H1 (cell line): ENCODE results near the gene RHCG. TPM values are rescaled to one million over a fixed set of nuclear protein-coding genes. Genes with fewer than 3 reads are reported as not detected.

Source experiments
- CTCF ChIA-PET: fragments of 300-600 bp; sonication (Branson Sonifier 250); formaldehyde crosslinking; loops from one replicate; lab custom pipeline; 2021; ENCODE audit not compliant: partially characterized antibody; lab: Charles Lee
- POLR2A ChIA-PET: fragments of 300-600 bp; sonication (Branson Sonifier 250); formaldehyde crosslinking; loops from one replicate; lab custom pipeline; 2021; ENCODE audit warnings: inconsistent platforms; ENCODE audit not compliant: partially characterized antibody; lab: Charles Lee
- DNase-seq, 2 experiments: peaks; one replicate each; pipeline versions ENCODE4 v3.0.0 to v3.0.0-alpha.2; 2010 to 2022; ENCODE audit warnings: low spot score in 2 of 2, low read depth in 1 of 2, mixed read lengths in 1 of 2
- FAIRE-seq: peaks from 2 replicates; lab custom pipeline; 2011; peaks lifted over from hg19 to GRCh38; lab: Jason Lieb, UNC
- H2AFZ ChIP-seq: 2 replicates; pipeline ENCODE4 v1.8.1; 2012; ENCODE audit warnings: low read length, inconsistent platforms
- H2AK5ac ChIP-seq: 2 replicates; pipeline ENCODE4 v1.6.1; 2013; ENCODE audit warnings: low read depth, low read length
- H2BK120ac ChIP-seq: replicated peaks from 2 replicates; pipeline ENCODE3; 2013; ENCODE audit warnings: low read depth, low read length, inconsistent platforms
- H2BK12ac ChIP-seq: 2 replicates; pipeline ENCODE4 v1.6.1; 2013; ENCODE audit warnings: low read depth, low read length
- H2BK15ac ChIP-seq: 2 replicates; pipeline ENCODE4 v1.6.1; 2013; ENCODE audit warnings: low read length
- H2BK20ac ChIP-seq: 2 replicates; pipeline ENCODE4 v1.6.1; 2013; ENCODE audit warnings: low read length
- H2BK5ac ChIP-seq: 2 replicates; pipeline ENCODE4 v1.6.1; 2013; ENCODE audit warnings: low read depth, low read length
- H3K14ac ChIP-seq: 2 replicates; pipeline ENCODE4 v1.6.1; 2013; ENCODE audit warnings: inconsistent platforms; ENCODE audit not compliant: insufficient read length
- H3K18ac ChIP-seq: 2 replicates; pipeline ENCODE4 v1.6.1; 2013; ENCODE audit warnings: low read length; ENCODE audit errors: extremely low read depth
- H3K23ac ChIP-seq: 2 replicates; pipeline ENCODE4 v1.6.1; 2013; ENCODE audit warnings: inconsistent platforms; ENCODE audit not compliant: insufficient read length
- H3K23me2 ChIP-seq: 2 replicates; pipeline ENCODE4 v1.6.1; 2013; ENCODE audit warnings: low read depth, low read length
- H3K27ac ChIP-seq: 2 replicates; pipeline ENCODE4 v1.6.1; 2011; ENCODE audit warnings: low read depth, low read length, inconsistent platforms
- H3K27me3 ChIP-seq, 4 experiments: replicated peaks in 1 of 4; 1 replicate in 1 of 4; 2 replicates in 3 of 4; pipeline versions ENCODE4 v1.6.1 to v1.8.1; 2011 to 2013; ENCODE audit warnings: low read length in 3 of 4, mild to moderate bottlenecking in 3 of 4, inconsistent platforms in 2 of 4, mixed read lengths in 2 of 4, moderate library complexity in 1 of 4; ENCODE audit not compliant: control insufficient read depth in 3 of 4, insufficient read depth in 3 of 4; ENCODE audit errors: extremely low read depth in 1 of 4
- H3K36me3 ChIP-seq, 4 experiments: 2 replicates each; pipeline versions ENCODE4 v1.6.1 to v1.8.1; 2011 to 2013; ENCODE audit warnings: mild to moderate bottlenecking in 4 of 4, low read length in 3 of 4, moderate library complexity in 2 of 4, control low read depth in 1 of 4, inconsistent platforms in 1 of 4; ENCODE audit not compliant: insufficient read depth in 4 of 4, control insufficient read depth in 2 of 4
- H3K4ac ChIP-seq: replicated peaks from 2 replicates; pipeline ENCODE3; 2013; ENCODE audit warnings: low read length, low read depth, mixed read lengths, inconsistent platforms; ENCODE audit not compliant: insufficient read length
- H3K4me1 ChIP-seq, 4 experiments: replicated peaks in 1 of 4; 1 replicate in 1 of 4; 2 replicates in 3 of 4; pipeline versions ENCODE4 v1.6.1 to v1.8.1; 2011 to 2013; ENCODE audit warnings: low read length in 3 of 4, inconsistent platforms in 2 of 4, mixed read lengths in 1 of 4; ENCODE audit not compliant: insufficient read depth in 4 of 4, control insufficient read depth in 3 of 4
- H3K4me2 ChIP-seq, 2 experiments: 2 replicates each; pipeline versions ENCODE4 v1.6.1 to v1.8.1; 2011 to 2013; ENCODE audit warnings: low read depth in 2 of 2, low read length in 2 of 2, control low read depth in 1 of 2, inconsistent platforms in 1 of 2, mild to moderate bottlenecking in 1 of 2; ENCODE audit not compliant: insufficient read depth in 1 of 2
- H3K4me3 ChIP-seq, 4 experiments: fragments of 200-600, 300-600 bp in 1 of 4; sonication (generic), shearing (Covaris generic), sonication (Bioruptor Twin) in 1 of 4; 2 replicates each; pipeline versions ENCODE4 v1.5.1 to v1.8.1; 2011 to 2016; ENCODE audit warnings: low read length in 4 of 4, low read depth in 3 of 4, control low read depth in 2 of 4, inconsistent platforms in 2 of 4, mild to moderate bottlenecking in 2 of 4, mixed read lengths in 1 of 4, moderate library complexity in 1 of 4; ENCODE audit not compliant: insufficient read depth in 2 of 4; ENCODE audit errors: extremely low read depth in 1 of 4
- H3K56ac ChIP-seq: replicated peaks from 2 replicates; pipeline ENCODE3; 2013; ENCODE audit warnings: low read depth, mild to moderate bottlenecking, mixed read lengths, low read length, inconsistent platforms; ENCODE audit not compliant: insufficient read length
- H3K79me1 ChIP-seq: 2 replicates; pipeline ENCODE4 v1.6.1; 2013; ENCODE audit warnings: low read depth, low read length, control low read depth
- H3K79me2 ChIP-seq, 2 experiments: 2 replicates each; pipeline versions ENCODE4 v1.6.1 to v1.8.1; 2012 to 2013; ENCODE audit warnings: low read length in 2 of 2, mild to moderate bottlenecking in 2 of 2, inconsistent platforms in 1 of 2; ENCODE audit not compliant: insufficient read depth in 2 of 2, control insufficient read depth in 1 of 2
- H3K9ac ChIP-seq, 4 experiments: replicated peaks in 1 of 4; 1 replicate in 1 of 4; 2 replicates in 3 of 4; pipeline versions ENCODE4 v1.6.1 to v1.8.1; 2011 to 2013; ENCODE audit warnings: low read depth in 3 of 4, low read length in 3 of 4, control low read depth in 2 of 4, mild to moderate bottlenecking in 2 of 4, moderate library complexity in 2 of 4, inconsistent platforms in 1 of 4; ENCODE audit errors: extremely low read depth in 1 of 4
- H3K9me3 ChIP-seq, 2 experiments: 2 replicates each; pipeline versions ENCODE4 v1.6.1 to v1.8.1; 2012 to 2013; ENCODE audit warnings: mild to moderate bottlenecking in 2 of 2, moderate library complexity in 2 of 2, control low read depth in 1 of 2, inconsistent platforms in 1 of 2, low read depth in 1 of 2, low read length in 1 of 2, mixed read lengths in 1 of 2; ENCODE audit not compliant: insufficient read depth in 2 of 2
- H4K20me1 ChIP-seq, 2 experiments: replicated peaks in 1 of 2; 2 replicates each; pipeline versions ENCODE3 to v1.8.1; 2011 to 2013; ENCODE audit warnings: inconsistent platforms in 2 of 2, low read length in 2 of 2, mild to moderate bottlenecking in 1 of 2; ENCODE audit not compliant: insufficient read depth in 2 of 2, control insufficient read depth in 1 of 2
- H4K5ac ChIP-seq: 2 replicates; pipeline ENCODE4 v1.6.1; 2013; ENCODE audit warnings: low read length, low read depth, mixed read lengths, inconsistent platforms; ENCODE audit not compliant: insufficient read length
- H4K8ac ChIP-seq: 2 replicates; pipeline ENCODE4 v1.8.0; 2013; ENCODE audit warnings: mild to moderate bottlenecking, moderate library complexity, low read length, inconsistent platforms; ENCODE audit not compliant: insufficient read depth; ENCODE audit errors: extremely low read depth
- H4K91ac ChIP-seq: replicated peaks from 2 replicates; pipeline ENCODE3; 2013; ENCODE audit warnings: low read length, mixed read lengths, inconsistent platforms; ENCODE audit not compliant: insufficient read length
- FOSL1 ChIP-seq: IDR thresholded peaks from 2 replicates; pipeline ENCODE4 v1.6.1; 2011; ENCODE audit warnings: mild to moderate bottlenecking, low read depth, low read length, moderate library complexity; ENCODE audit not compliant: insufficient read depth
- KDM1A ChIP-seq: fragments of 200-600, 300-600 bp; sonication (generic); IDR thresholded peaks from 2 replicates; pipeline ENCODE4 v1.7.1; 2016; ENCODE audit warnings: mild to moderate bottlenecking, low read length, borderline replicate concordance
- WGBS, 2 experiments: shearing (Covaris generic) in 1 of 2; methylation state at CpG; one replicate each; pipeline versions ENCODE4 v1.1.6 to v1.1.7; 2013 to 2015; ENCODE audit warnings: low lambda C conversion rate in 2 of 2, mixed read lengths in 2 of 2, inconsistent platforms in 1 of 2, low coverage in 1 of 2, missing lambda C conversion rate in 1 of 2; ENCODE audit not compliant: insufficient replicate concordance in 2 of 2, insufficient coverage in 1 of 2, insufficient read length in 1 of 2; ENCODE audit errors: extremely low coverage in 1 of 2, missing lambda C conversion rate in 1 of 2; 5-methylcytosine and 5-hydroxymethylcytosine counted together
- polyA plus RNA-seq, 7 experiments: library from polyadenylated mRNA; depleted of rRNA in 3 of 7; stranded (reverse) in 5 of 7; unstranded in 2 of 7; fragments of >200 nt in 5 of 7; fragments of 200-250 nt in 2 of 7; gene quantifications; 1 replicate in 5 of 7; 2 replicates in 1 of 7; 4 replicates in 1 of 7; pipeline versions ENCODE4 v1.2.1 to v1.2.3, GENCODE V29; 2011 to 2013; ENCODE audit warnings: missing spikeins in 2 of 7, mixed read lengths in 2 of 7
- total RNA-seq: library from RNA; stranded (reverse); fragmentation: NEBNext Ultra II Directional; extraction: Animal tissue kit (Norgen Biotek cat#: 25700); gene quantifications from 2 replicates; pipeline ENCODE4 v1.2.1, GENCODE V29; 2021
- TF ChIP-seq, protein P1 (sequence below): IDR thresholded peaks from 2 replicates; pipeline ENCODE4 v1.6.1; 2011; ENCODE audit warnings: low read length, improper control_type of control experiment

Gene RHCG
- total and polyA plus RNA-seq, 2 of the 8 experiments (the other 6 are each of a cell fraction or from before 2014, with no cell fraction given) = 0.68 TPM; not detected in 1

- FAIRE-seq (no peak), DNase-seq (no peak)
- H3K9me3 ChIP-seq = no peaks in the 10 kb centered on the region
- WGBS, 2 experiments = 88% methylated on average over 5 of the region's 5 CpGs; no CpG with 5 or more reads in 1 of the 2 experiments
- no peak for TF ChIP-seq FOSL1
- no peak for TF ChIP-seq KDM1A
- TF ChIP-seq, protein P1, sequence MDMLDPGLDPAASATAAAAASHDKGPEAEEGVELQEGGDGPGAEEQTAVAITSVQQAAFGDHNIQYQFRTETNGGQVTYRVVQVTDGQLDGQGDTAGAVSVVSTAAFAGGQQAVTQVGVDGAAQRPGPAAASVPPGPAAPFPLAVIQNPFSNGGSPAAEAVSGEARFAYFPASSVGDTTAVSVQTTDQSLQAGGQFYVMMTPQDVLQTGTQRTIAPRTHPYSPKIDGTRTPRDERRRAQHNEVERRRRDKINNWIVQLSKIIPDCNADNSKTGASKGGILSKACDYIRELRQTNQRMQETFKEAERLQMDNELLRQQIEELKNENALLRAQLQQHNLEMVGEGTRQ = peak; percentile 31; the same call in 1 of the 2 replicates
- no peak overlapping the region for H2BK20ac ChIP-seq
- no peak overlapping the region for H2AK5ac ChIP-seq
- H2BK12ac ChIP-seq = no peak overlapping the region
- no peak overlapping the region for H2BK5ac ChIP-seq
- H3K27ac ChIP-seq = no peak overlapping the region
- H3K4ac ChIP-seq = no peak overlapping the region
- H3K79me2 ChIP-seq = no peaks in the 10 kb centered on the region
- no peak overlapping the region for H3K56ac ChIP-seq
- H3K36me3 ChIP-seq = no peaks in the 10 kb centered on the region
- peaks cover 2% of the 10 kb centered on the region; the same call in 1 of the 2 replicates for H3K23me2 ChIP-seq
- H3K4me3 ChIP-seq = no peak overlapping the region
- H3K79me1 ChIP-seq = no peaks in the 10 kb centered on the region
- no peak overlapping the region for H2AFZ ChIP-seq
- H3K4me2 ChIP-seq = no peak overlapping the region
- no peak overlapping the region for H3K14ac ChIP-seq
- no peak overlapping the region for H3K9ac ChIP-seq
- H3K4me1 ChIP-seq = peaks cover 0 to 3% (median 3%) of the 10 kb centered on the region in 4 experiments; a peak in 3 of 7 replicates
- H4K91ac ChIP-seq = no peak overlapping the region
- H3K27me3 ChIP-seq = peaks cover 0 to 25% (median 18%) of the 10 kb centered on the region in 4 experiments; a peak in 6 of 7 replicates
- peaks cover 0 to 1% of the 10 kb centered on the region in 2 experiments for H4K20me1 ChIP-seq
- H3K23ac ChIP-seq = no peak overlapping the region
- CTCF ChIA-PET = interaction anchor here (0.8 to 17.4 kb wide), 6 partner anchors 9 to 69 kb away, joined by 3 to 385 read pairs (median 84); no protein-coding TSS in a partner anchor
- no peak overlapping the region for H2BK15ac ChIP-seq
- POLR2A ChIA-PET = interaction anchor here (0.6 kb wide), 1 partner anchor 11 kb away, joined by 5 read pairs; no protein-coding TSS in a partner anchor
- H2BK120ac ChIP-seq = no peak overlapping the region
- H3K18ac ChIP-seq = no peak overlapping the region
- H4K8ac ChIP-seq = no peak overlapping the region
- no peak overlapping the region for H4K5ac ChIP-seq
Measured at GRCh38 chr15:89426500-89426899, 69.9 kb downstream of the RHCG start.
